Measurements from ENCODE around the gene CABLES1. TPM values are rescaled to one million over a fixed set of nuclear protein-coding genes. Genes with fewer than 3 reads are reported as not detected.

The CABLES1 gene
- total and polyA plus RNA-seq, 2 of the 8 experiments (the other 6 are each of a cell fraction or from before 2014, with no cell fraction given) = 9.2 to 26.4 TPM

- Histone ChIP-seq H2BK5ac (ENCODE audit: low read depth, low read length) (peak overlapping the region; percentile 40; the same call in 1 of the 2 replicates), H3K27me3 (replicated peaks in 1 of 4; ENCODE audit: control insufficient read depth in 3 of 4, extremely low read depth in 1 of 4, insufficient read depth in 3 of 4, low read length in 3 of 4) (no peaks in the 10 kb centered on the region), H2BK12ac (ENCODE audit: low read depth, low read length) (peak overlapping the region; percentile 13; the same call in 1 of the 2 replicates), H2BK120ac (replicated peaks; ENCODE audit: low read depth, low read length) (no peak overlapping the region), H3K4ac (replicated peaks; ENCODE audit: insufficient read length, low read depth, low read length) (no peak overlapping the region), H3K14ac (ENCODE audit: insufficient read length) (no peak overlapping the region), H3K4me1 (replicated peaks in 1 of 4; ENCODE audit: control insufficient read depth in 3 of 4, insufficient read depth in 4 of 4, low read length in 3 of 4) (peaks cover 1 to 22% (median 13%) of the 10 kb centered on the region in 4 experiments), H2AFZ (ENCODE audit: low read length) (no peak overlapping the region), H3K27ac (ENCODE audit: low read depth, low read length) (no peak overlapping the region; the same call in 1 of the 2 replicates), H2BK15ac (ENCODE audit: low read length) (no peak overlapping the region), H4K8ac (ENCODE audit: extremely low read depth, insufficient read depth, low read length) (peak overlapping the region; percentile 51), H3K23ac (ENCODE audit: insufficient read length) (no peak overlapping the region), H3K36me3 (ENCODE audit: control insufficient read depth in 2 of 4, insufficient read depth in 4 of 4, low read length in 3 of 4) (no peaks in the 10 kb centered on the region; a peak in 1 of 8 replicates), H2BK20ac (ENCODE audit: low read length) (no peak overlapping the region), H2AK5ac (ENCODE audit: low read depth, low read length) (peak overlapping the region; percentile 91; the same call in 1 of the 2 replicates), H3K4me3 (ENCODE audit: extremely low read depth in 1 of 4, insufficient read depth in 2 of 4, low read depth in 3 of 4, low read length in 4 of 4) (no peak overlapping the region), H4K91ac (replicated peaks; ENCODE audit: insufficient read length, low read length) (peak overlapping the region; percentile 62), H3K56ac (replicated peaks; ENCODE audit: insufficient read length, low read depth, low read length) (no peak overlapping the region), H4K20me1 (replicated peaks in 1 of 2; ENCODE audit: control insufficient read depth in 1 of 2, insufficient read depth in 2 of 2, low read length in 2 of 2) (peaks cover 0 to 1% of the 10 kb centered on the region in 2 experiments), H3K79me2 (ENCODE audit: control insufficient read depth in 1 of 2, insufficient read depth in 2 of 2, low read length in 2 of 2) (peaks cover 0 to 86% of the 10 kb centered on the region in 2 experiments; a peak in 2 of 4 replicates), H3K9me3 (ENCODE audit: insufficient read depth in 2 of 2, low read depth in 1 of 2, low read length in 1 of 2) (no peaks in the 10 kb centered on the region), H3K79me1 (ENCODE audit: low read depth, low read length) (peaks cover 15% of the 10 kb centered on the region), H3K4me2 (ENCODE audit: insufficient read depth in 1 of 2, low read depth in 2 of 2, low read length in 2 of 2) (no peak overlapping the region), H4K5ac (ENCODE audit: insufficient read length, low read depth, low read length) (no peak overlapping the region), H3K18ac (ENCODE audit: extremely low read depth, low read length) (no peak overlapping the region), H3K23me2 (ENCODE audit: low read depth, low read length) (no peaks in the 10 kb centered on the region), H3K9ac (replicated peaks in 1 of 4; ENCODE audit: extremely low read depth in 1 of 4, low read depth in 3 of 4, low read length in 3 of 4) (no peak overlapping the region)
- no peak for FAIRE-seq
- CTCF ChIA-PET (ENCODE audit: partially characterized antibody) = interaction anchor here (0.7 to 0.8 kb wide), 2 partner anchors 15 to 31 kb away, joined by 3 read pairs; no protein-coding TSS in a partner anchor
- DNase-seq (ENCODE audit: low read depth in 1 of 2, low spot score in 2 of 2) = no peak
- WGBS, 2 experiments (ENCODE audit: extremely low coverage in 1 of 2, insufficient coverage in 1 of 2, insufficient read length in 1 of 2, insufficient replicate concordance in 2 of 2, low coverage in 1 of 2, low lambda C conversion rate in 2 of 2, missing lambda C conversion rate in 1 of 2) = 88% methylated on average over 17 of the region's 17 CpGs; no CpG with 5 or more reads in 1 of the 2 experiments
- POLR2A ChIA-PET (ENCODE audit: partially characterized antibody) = interaction anchor here (0.9 to 1.0 kb wide), 2 partner anchors 11 to 19 kb away, joined by 4 read pairs; no protein-coding TSS in a partner anchor
- TF ChIP-seq RFX5 (IDR thresholded peaks at IDR 0.05; ENCODE audit: borderline replicate concordance, low read depth, low read length) (no peak), EZH2 (IDR thresholded peaks at IDR 0.05; ENCODE audit: low read depth, low read length, severe bottlenecking) (no peak), CEBPB (IDR thresholded peaks at IDR 0.05; ENCODE audit: low read depth, low read length) (no peak), POU5F1 (IDR thresholded peaks at IDR 0.05; ENCODE audit: low read depth, low read length) (no peak), HDAC6 (IDR thresholded peaks at IDR 0.05; ENCODE audit: low read depth, low read length) (no peak), JUND (IDR thresholded peaks at IDR 0.05; ENCODE audit: low read length) (no peak), GABPA (IDR thresholded peaks at IDR 0.05; ENCODE audit: borderline replicate concordance, insufficient read depth, low read length) (no peak), RAD21 (IDR thresholded peaks at IDR 0.05 in 1 of 2, conservative IDR thresholded peaks at IDR 0.05 in 1 of 2; ENCODE audit: low read depth in 2 of 2, low read length in 2 of 2) (no peak), ATF3 (IDR thresholded peaks at IDR 0.05; ENCODE audit: insufficient read depth, low read depth, low read length) (no peak), YY1 (IDR thresholded peaks at IDR 0.05; ENCODE audit: low read depth, low read length) (no peak), SAP30 (IDR thresholded peaks at IDR 0.05; ENCODE audit: insufficient read depth, insufficient replicate concordance, low read length) (no peak)
Measured at GRCh38 chr18:23176701-23177432, 41.6 kb downstream of the CABLES1 start.
